ENCODE data around the gene ULBP3. TPM values are rescaled to one million over a fixed set of nuclear protein-coding genes. Genes with fewer than 3 reads are reported as not detected.

Gene ULBP3
- total RNA-seq, 2 experiments from 2014 or later: 0.47 to 0.77 TPM

- Mint-ChIP-seq H3K36me3 (ENCODE audit: low read depth) (no peaks in the 10 kb centered on the region), H3K9me3 (no peaks in the 10 kb centered on the region), H3K4me3 (no peak overlapping the region), H3K27ac (no peak overlapping the region), H3K4me1 (ENCODE audit: low read depth) (no peaks in the 10 kb centered on the region), H3K27me3 (peaks cover 4% of the 10 kb centered on the region)
- ATAC-seq (no peak), DNase-seq (no peak)
- no peak for TF ChIP-seq CTCF (IDR thresholded peaks at IDR 0.05)
- intact Hi-C loops (cut with micrococcal nuclease): no loop called here
- ChIA-PET POLR2A (no interaction called here), CTCF (interaction anchor here (1.3 kb wide), 1 partner anchor 18 kb away, joined by 4 read pairs; no protein-coding TSS in a partner anchor)
Measured at GRCh38 chr6:150098155-150098554, 29.2 kb upstream of the ULBP3 start.

- H3K36me3 Mint-ChIP-seq (ENCODE audit: low read depth): no peaks in the 10 kb centered on the region
- TF ChIP-seq CTCF (IDR thresholded peaks at IDR 0.05): no peak
- H3K9me3 Mint-ChIP-seq: no peaks in the 10 kb centered on the region
- peaks cover 4% of the 10 kb centered on the region for H3K27me3 Mint-ChIP-seq
- no peak overlapping the region for H3K27ac Mint-ChIP-seq
- ChIA-PET CTCF (interaction anchor here (1.5 kb wide), 1 partner anchor 12 kb away, joined by 5 read pairs; no protein-coding TSS in a partner anchor), POLR2A (no interaction called here)
- no peak overlapping the region for H3K4me3 Mint-ChIP-seq
- no peaks in the 10 kb centered on the region for H3K4me1 Mint-ChIP-seq (ENCODE audit: low read depth)
- intact Hi-C loops (cut with micrococcal nuclease): no loop called here
- ATAC-seq (no peak), DNase-seq (no peak)
Measured at GRCh38 chr6:150093397-150093796, 24.5 kb upstream of the ULBP3 start.

- ATAC-seq (no peak), DNase-seq (no peak)
- Mint-ChIP-seq H3K4me3 (no peak overlapping the region), H3K27ac (no peak overlapping the region), H3K36me3 (ENCODE audit: low read depth) (no peaks in the 10 kb centered on the region), H3K27me3 (peaks cover 4% of the 10 kb centered on the region), H3K4me1 (ENCODE audit: low read depth) (no peaks in the 10 kb centered on the region), H3K9me3 (no peaks in the 10 kb centered on the region)
- intact Hi-C loops (cut with micrococcal nuclease): no loop called here
- no peak for TF ChIP-seq CTCF (IDR thresholded peaks at IDR 0.05)
- ChIA-PET CTCF (interaction anchor here (1.3 to 1.8 kb wide), 2 partner anchors 10 to 12 kb away, joined by 4 to 5 read pairs; no protein-coding TSS in a partner anchor), POLR2A (interaction anchor here (0.8 kb wide), 1 partner anchor 1282 kb away, joined by 3 read pairs; no protein-coding TSS in a partner anchor)
Measured at GRCh38 chr6:150091476-150091875, 22.6 kb upstream of the ULBP3 start.

- no peak overlapping the region for H3K4me3 Mint-ChIP-seq
- H3K9me3 Mint-ChIP-seq: no peaks in the 10 kb centered on the region
- no peak for TF ChIP-seq CTCF (IDR thresholded peaks at IDR 0.05)
- no peak for ATAC-seq
- ChIA-PET POLR2A (no interaction called here), CTCF (interaction anchor here (1.8 kb wide), 1 partner anchor 9 kb away, joined by 4 read pairs; no protein-coding TSS in a partner anchor)
- no peaks in the 10 kb centered on the region for H3K4me1 Mint-ChIP-seq (ENCODE audit: low read depth)
- intact Hi-C loops (cut with micrococcal nuclease): no loop called here
- H3K27me3 Mint-ChIP-seq: peaks cover 1% of the 10 kb centered on the region
- H3K36me3 Mint-ChIP-seq (ENCODE audit: low read depth): no peaks in the 10 kb centered on the region
- H3K27ac Mint-ChIP-seq: no peak overlapping the region
- DNase-seq: no peak
Measured at GRCh38 chr6:150090328-150090727, 21.4 kb upstream of the ULBP3 start.

GRCh38 chr6:150088481-150089154, 19.7 kb upstream of the ULBP3 start:
- DNase-seq (no peak), ATAC-seq (no peak)
- H3K27ac Mint-ChIP-seq: no peak overlapping the region
- H3K36me3 Mint-ChIP-seq (ENCODE audit: low read depth): no peaks in the 10 kb centered on the region
- intact Hi-C loops (cut with micrococcal nuclease): no loop called here
- H3K4me1 Mint-ChIP-seq (ENCODE audit: low read depth): no peaks in the 10 kb centered on the region
- ChIA-PET CTCF (interaction anchor here (1.0 to 1.8 kb wide), 3 partner anchors 8 to 11 kb away, joined by 3 to 8 read pairs (median 3); no protein-coding TSS in a partner anchor), POLR2A (no interaction called here)
- peaks cover 3% of the 10 kb centered on the region for H3K27me3 Mint-ChIP-seq
- no peaks in the 10 kb centered on the region for H3K9me3 Mint-ChIP-seq
- H3K4me3 Mint-ChIP-seq: no peak overlapping the region
- no peak for TF ChIP-seq CTCF (IDR thresholded peaks at IDR 0.05)
